Measurements from ENCODE around the gene RPTOR. TPM values are rescaled to one million over a fixed set of nuclear protein-coding genes. Genes with fewer than 3 reads are reported as not detected.

RPTOR gene
- total RNA-seq, 1 donor from 2014 or later = 53.7 TPM

GRCh38 chr17:80591788-80592187 lies 47.1 kb downstream of the RPTOR start:
- no peaks in the 10 kb centered on the region for H3K27me3 Mint-ChIP-seq (ENCODE audit: low read depth)
- H3K27ac Mint-ChIP-seq = no peak overlapping the region
- no peaks in the 10 kb centered on the region for H3K36me3 Mint-ChIP-seq
- no peak for DNase-seq (ENCODE audit: low spot score in 2 of 2, unreplicated experiment in 2 of 2)
- TF ChIP-seq, protein P1, sequence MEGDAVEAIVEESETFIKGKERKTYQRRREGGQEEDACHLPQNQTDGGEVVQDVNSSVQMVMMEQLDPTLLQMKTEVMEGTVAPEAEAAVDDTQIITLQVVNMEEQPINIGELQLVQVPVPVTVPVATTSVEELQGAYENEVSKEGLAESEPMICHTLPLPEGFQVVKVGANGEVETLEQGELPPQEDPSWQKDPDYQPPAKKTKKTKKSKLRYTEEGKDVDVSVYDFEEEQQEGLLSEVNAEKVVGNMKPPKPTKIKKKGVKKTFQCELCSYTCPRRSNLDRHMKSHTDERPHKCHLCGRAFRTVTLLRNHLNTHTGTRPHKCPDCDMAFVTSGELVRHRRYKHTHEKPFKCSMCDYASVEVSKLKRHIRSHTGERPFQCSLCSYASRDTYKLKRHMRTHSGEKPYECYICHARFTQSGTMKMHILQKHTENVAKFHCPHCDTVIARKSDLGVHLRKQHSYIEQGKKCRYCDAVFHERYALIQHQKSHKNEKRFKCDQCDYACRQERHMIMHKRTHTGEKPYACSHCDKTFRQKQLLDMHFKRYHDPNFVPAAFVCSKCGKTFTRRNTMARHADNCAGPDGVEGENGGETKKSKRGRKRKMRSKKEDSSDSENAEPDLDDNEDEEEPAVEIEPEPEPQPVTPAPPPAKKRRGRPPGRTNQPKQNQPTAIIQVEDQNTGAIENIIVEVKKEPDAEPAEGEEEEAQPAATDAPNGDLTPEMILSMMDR (IDR thresholded peaks at IDR 0.05; ENCODE audit: unreplicated experiment) = no peak
- no peak overlapping the region for H3K4me3 Mint-ChIP-seq
- H3K9me3 Mint-ChIP-seq = no peaks in the 10 kb centered on the region
- H3K4me1 Mint-ChIP-seq = no peaks in the 10 kb centered on the region

DNA sequence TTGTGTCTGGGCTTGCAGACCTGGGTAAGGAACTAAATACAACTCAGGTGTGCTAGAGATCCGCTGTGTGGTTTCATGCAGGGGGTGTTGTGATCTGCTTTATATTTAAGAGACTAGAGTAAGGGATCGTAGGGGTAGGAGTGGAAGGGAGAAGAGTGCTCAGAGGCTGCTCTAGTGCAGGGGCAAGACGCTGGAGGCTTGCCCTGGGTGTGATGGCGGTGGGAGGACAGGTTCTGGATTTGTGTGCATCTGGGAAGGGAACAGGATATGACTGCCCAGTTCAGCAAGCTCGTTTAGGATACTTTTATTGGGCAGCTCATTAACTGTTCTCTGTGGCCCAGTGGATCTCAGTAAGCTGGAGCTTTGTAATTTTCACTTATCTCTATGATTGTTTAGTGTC lies 47.6 kb downstream of the RPTOR start:
- H3K4me1 Mint-ChIP-seq = no peaks in the 10 kb centered on the region
- no peak overlapping the region for H3K27ac Mint-ChIP-seq
- no peaks in the 10 kb centered on the region for H3K27me3 Mint-ChIP-seq (ENCODE audit: low read depth)
- H3K9me3 Mint-ChIP-seq = no peaks in the 10 kb centered on the region
- no peaks in the 10 kb centered on the region for H3K36me3 Mint-ChIP-seq
- TF ChIP-seq, protein P1 (IDR thresholded peaks at IDR 0.05; ENCODE audit: unreplicated experiment) = no peak
- no peak overlapping the region for H3K4me3 Mint-ChIP-seq
- DNase-seq (ENCODE audit: low spot score in 2 of 2, unreplicated experiment in 2 of 2) = no peak

DNA sequence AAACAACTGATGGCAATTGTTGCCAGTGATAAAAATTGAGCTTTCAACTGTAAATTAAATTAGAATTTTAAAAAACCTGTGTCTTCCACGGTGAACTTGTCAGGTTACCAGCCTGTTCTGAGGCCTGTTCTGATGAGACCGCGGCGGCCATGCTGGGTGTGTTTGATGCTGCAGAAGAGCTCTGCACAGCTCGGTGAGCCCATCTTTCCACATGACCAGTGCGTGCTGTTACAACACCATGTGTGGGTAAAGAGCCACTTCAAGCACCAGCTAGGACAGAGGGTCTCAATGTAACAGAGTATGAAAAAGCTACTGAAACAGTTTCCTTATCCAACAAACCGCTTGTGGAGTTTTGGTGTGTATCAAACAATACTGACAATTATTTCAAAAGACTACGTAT lies 48.5 kb downstream of the RPTOR start:
- no peak for DNase-seq (ENCODE audit: low spot score in 2 of 2, unreplicated experiment in 2 of 2)
- Mint-ChIP-seq H3K27me3 (ENCODE audit: low read depth) (no peaks in the 10 kb centered on the region), H3K4me1 (no peaks in the 10 kb centered on the region), H3K4me3 (no peak overlapping the region), H3K9me3 (no peaks in the 10 kb centered on the region), H3K27ac (no peak overlapping the region), H3K36me3 (no peaks in the 10 kb centered on the region)
- TF ChIP-seq, protein P1 (IDR thresholded peaks at IDR 0.05; ENCODE audit: unreplicated experiment) = no peak

DNA sequence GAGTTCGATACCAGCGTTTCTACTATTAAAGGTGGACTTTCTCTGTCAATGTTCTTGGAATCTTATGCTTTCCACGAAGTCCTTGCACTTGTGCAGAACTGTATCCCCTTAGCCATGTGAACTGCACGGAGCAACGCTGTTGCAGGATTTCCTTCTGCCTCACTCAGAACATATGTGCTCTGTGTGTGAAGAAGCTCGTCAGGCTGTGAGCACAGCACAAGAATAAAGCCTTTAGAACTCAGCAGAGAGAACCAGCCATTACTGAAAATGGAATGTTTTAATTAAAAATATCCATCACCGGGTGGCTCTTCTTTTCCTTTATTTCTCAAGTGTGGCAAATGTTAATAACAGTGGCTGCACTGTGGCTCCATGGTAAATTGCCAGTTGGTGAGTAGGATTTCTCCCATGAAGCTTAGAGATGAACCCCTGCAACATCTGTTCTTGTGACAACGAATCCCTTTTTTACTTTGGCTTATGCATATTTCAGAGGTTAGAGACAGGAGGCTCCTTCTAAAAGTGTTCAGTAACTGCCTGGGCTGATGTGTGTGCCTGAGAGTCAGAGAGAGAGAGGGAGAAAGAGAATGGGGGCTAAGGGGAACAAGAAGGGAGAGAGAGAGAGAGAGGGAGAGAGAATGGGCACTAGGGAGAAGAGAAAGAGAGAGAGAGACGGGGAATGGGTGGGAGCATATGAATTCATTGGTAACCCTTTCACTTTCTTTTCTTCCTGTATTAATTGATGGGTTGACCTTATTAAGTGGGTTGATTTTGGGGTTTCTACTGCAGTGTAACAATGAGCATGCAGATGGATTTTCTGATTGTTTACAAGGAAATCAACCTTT lies 50.0 kb downstream of the RPTOR start:
- Mint-ChIP-seq H3K27ac (no peak overlapping the region), H3K36me3 (no peaks in the 10 kb centered on the region), H3K4me3 (no peak overlapping the region), H3K4me1 (peaks cover 2% of the 10 kb centered on the region), H3K27me3 (ENCODE audit: low read depth) (no peaks in the 10 kb centered on the region), H3K9me3 (no peaks in the 10 kb centered on the region)
- TF ChIP-seq, protein P1 (IDR thresholded peaks at IDR 0.05; ENCODE audit: unreplicated experiment) = no peak
- no peak for DNase-seq (ENCODE audit: low spot score in 2 of 2, unreplicated experiment in 2 of 2)

GRCh38 chr17:80596760-80597608 lies 52.3 kb downstream of the RPTOR start:
- Mint-ChIP-seq H3K27ac (no peak overlapping the region), H3K36me3 (peaks cover 9% of the 10 kb centered on the region), H3K27me3 (ENCODE audit: low read depth) (no peaks in the 10 kb centered on the region), H3K4me1 (peaks cover 11% of the 10 kb centered on the region), H3K9me3 (no peaks in the 10 kb centered on the region), H3K4me3 (no peak overlapping the region)
- TF ChIP-seq, protein P1 (IDR thresholded peaks at IDR 0.05; ENCODE audit: unreplicated experiment) = no peak
- no peak for DNase-seq (ENCODE audit: low spot score in 2 of 2, unreplicated experiment in 2 of 2)

All from mesothelial cell of epicardium (in vitro differentiated cells).